TTC549 (cell line): ENCODE measurements around the gene TNFRSF11A.

Source experiments
- FAIRE-seq: peaks from 2 replicates; lab custom pipeline; 2012; peaks lifted over from hg19 to GRCh38; lab: Jason Lieb, UNC

The TNFRSF11A gene

GRCh38 chr18:62324917-62325805, at the start of gene TNFRSF11A:
TNFRSF11A (plus strand) TSS chr18:62325310; CDS start chr18:62325353, 43 bp downstream.
- no peak for FAIRE-seq

GRCh38 chr18:62277045-62277444, 48.1 kb upstream of the TNFRSF11A start:
- FAIRE-seq, result no peak

- FAIRE-seq, result no peak
These were observed 45.5 kb upstream of the TNFRSF11A start for GRCh38 chr18:62279561-62279960.

GRCh38 chr18:62280058-62280457, 45.1 kb upstream of the TNFRSF11A start:
- FAIRE-seq, result no peak

GRCh38 chr18:62280786-62281185, 44.3 kb upstream of the TNFRSF11A start:
- FAIRE-seq, result no peak

- no peak for FAIRE-seq
These were observed 43.4 kb upstream of the TNFRSF11A start for GRCh38 chr18:62281684-62282083.

- no peak for FAIRE-seq
These were observed 42.9 kb upstream of the TNFRSF11A start for GRCh38 chr18:62282188-62282629.

- no peak for FAIRE-seq
These were observed 40.5 kb upstream of the TNFRSF11A start for GRCh38 chr18:62284637-62285036.

- no peak for FAIRE-seq
These were observed 39.8 kb upstream of the TNFRSF11A start for GRCh38 chr18:62285281-62285680.

- no peak for FAIRE-seq
These were observed 37.1 kb upstream of the TNFRSF11A start for GRCh38 chr18:62287781-62288664.

- FAIRE-seq, result no peak
These were observed 36.5 kb upstream of the TNFRSF11A start for GRCh38 chr18:62288665-62289008.

- no peak for FAIRE-seq
These were observed 36.1 kb upstream of the TNFRSF11A start for GRCh38 chr18:62289047-62289446.

GRCh38 chr18:62294073-62294472, 31.0 kb upstream of the TNFRSF11A start:
- FAIRE-seq, result no peak

GRCh38 chr18:62300359-62300963, 24.6 kb upstream of the TNFRSF11A start:
- no peak for FAIRE-seq

- FAIRE-seq, result no peak
These were observed 23.8 kb upstream of the TNFRSF11A start for GRCh38 chr18:62301322-62301721.

GRCh38 chr18:62312851-62313250, 12.3 kb upstream of the TNFRSF11A start:
- no peak for FAIRE-seq

GRCh38 chr18:62318228-62319180, 6.6 kb upstream of the TNFRSF11A start:
- FAIRE-seq, result no peak

GRCh38 chr18:62321201-62321600, 3.9 kb upstream of the TNFRSF11A start:
- FAIRE-seq, result no peak

- no peak for FAIRE-seq
These were observed 1.5 kb upstream of the TNFRSF11A start for GRCh38 chr18:62323483-62324180.

- FAIRE-seq, result no peak
These were observed 805 bp upstream of the TNFRSF11A start for GRCh38 chr18:62324181-62324828.
